Body of pancreas (tissue), 4 donors: ENCODE measurements around the gene POLDIP3.

Source experiments
- CTCF ChIP-seq, 7 experiments: fragments of 450-650 bp in 4 of 7; fragments of 200-600 bp in 3 of 7; sonication (generic) in 3 of 7; IDR thresholded peaks; one replicate each; pipeline ENCODE4 v1.5.1; 2016 to 2019; ENCODE audit warnings: antibody characterized with exemption in 7 of 7
- POLR2A ChIP-seq, 3 donors: fragments of 450-650 bp; IDR thresholded peaks; one replicate each; pipeline ENCODE4 v1.6.1; 2016; ENCODE audit warnings: antibody characterized with exemption in 3 of 3, mild to moderate bottlenecking in 2 of 3

- no peak for TF ChIP-seq CTCF (IDR thresholded peaks at IDR 0.05)
- no peak for TF ChIP-seq POLR2A (IDR thresholded peaks at IDR 0.05)
These were observed 28.3 kb upstream of the POLDIP3 start for GRCh38 chr22:42642806-42643633.
